Measurements from ENCODE around the gene APCDD1L. TPM values are rescaled to one million over a fixed set of nuclear protein-coding genes. Genes with fewer than 3 reads are reported as not detected.
A peak's percentile ranks its signal among the peaks of the same experiment; 100 is the strongest.

The APCDD1L gene
- total and polyA plus RNA-seq, 2 of the 8 experiments (the other 6 are each of a cell fraction or from before 2014, with no cell fraction given) = 0.83 to 3.1 TPM

DNA sequence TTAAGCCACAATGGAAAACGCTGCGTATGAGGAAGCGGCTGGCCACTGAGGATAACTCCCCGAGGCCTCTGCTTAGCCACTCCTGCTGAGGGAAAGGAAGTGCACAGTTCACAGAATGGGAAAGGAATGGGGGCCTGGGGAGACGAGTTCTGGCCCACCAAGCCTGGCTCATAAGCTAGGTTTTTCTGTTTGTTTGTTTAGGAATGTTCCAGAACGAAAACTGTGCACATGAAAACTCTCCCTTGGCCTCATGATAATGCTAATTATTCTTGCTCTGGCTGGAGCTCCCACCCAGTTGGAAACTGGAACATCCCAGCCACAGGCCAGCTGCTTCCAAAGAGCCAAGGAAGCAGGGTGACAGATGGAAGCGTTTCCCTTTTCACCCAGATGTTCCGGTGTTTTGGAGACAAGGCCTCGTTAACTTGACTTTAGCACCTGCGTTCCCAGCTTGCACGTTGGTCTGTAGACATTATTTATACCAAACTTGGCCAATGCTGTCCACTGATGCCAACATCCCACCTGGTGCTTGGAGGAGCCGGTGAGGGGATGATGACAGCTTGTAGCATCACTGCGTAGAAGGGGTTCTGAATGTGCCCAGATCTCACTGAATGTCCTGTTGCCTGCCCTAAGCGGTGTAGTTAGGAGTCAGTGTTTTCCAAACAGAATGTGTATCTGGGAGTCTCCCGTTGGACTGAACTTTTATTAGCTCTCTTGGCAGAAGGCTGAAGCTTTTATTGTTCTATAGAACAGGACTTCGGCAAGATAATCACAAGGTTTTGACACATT, 34.5 kb downstream of the APCDD1L start:
- no peak overlapping the region for H3K4me2 ChIP-seq (ENCODE audit: insufficient read depth in 1 of 2, low read depth in 2 of 2, low read length in 2 of 2)
- peak overlapping the region; percentile 40; the same call in 1 of the 2 replicates for H2BK15ac ChIP-seq (ENCODE audit: low read length)
- H3K56ac ChIP-seq (replicated peaks; ENCODE audit: insufficient read length, low read depth, low read length) = no peak overlapping the region
- no peak overlapping the region for H4K8ac ChIP-seq (ENCODE audit: extremely low read depth, insufficient read depth, low read length)
- peaks cover 12 to 20% of the 10 kb centered on the region in 2 experiments; a peak in 3 of 4 replicates for H3K9me3 ChIP-seq (ENCODE audit: insufficient read depth in 2 of 2, low read depth in 1 of 2, low read length in 1 of 2)
- no peaks in the 10 kb centered on the region for H3K79me2 ChIP-seq (ENCODE audit: control insufficient read depth in 1 of 2, insufficient read depth in 2 of 2, low read length in 2 of 2)
- H3K4ac ChIP-seq (replicated peaks; ENCODE audit: insufficient read length, low read depth, low read length) = no peak overlapping the region
- H2BK5ac ChIP-seq (ENCODE audit: low read depth, low read length) = no peak overlapping the region; the same call in 1 of the 2 replicates
- ChIA-PET POLR2A (ENCODE audit: partially characterized antibody) (interaction anchor here (1.2 to 3.5 kb wide), 6 partner anchors 33 to 403 kb away, joined by 3 to 19 read pairs (median 6); partner anchors contain the start of genes APCDD1L, GNAS and STX16), CTCF (ENCODE audit: partially characterized antibody) (interaction anchor here (0.5 to 5.0 kb wide), 55 partner anchors 9 to 963 kb away, joined by 3 to 57 read pairs (median 5); partner anchors contain the start of genes APCDD1L, GNAS, GNAS-AS1 and STX16)
- H3K27me3 ChIP-seq (replicated peaks in 1 of 4; ENCODE audit: control insufficient read depth in 3 of 4, extremely low read depth in 1 of 4, insufficient read depth in 3 of 4, low read length in 3 of 4) = no peaks in the 10 kb centered on the region; a peak in 1 of 7 replicates
- H2BK120ac ChIP-seq (replicated peaks; ENCODE audit: low read depth, low read length) = no peak overlapping the region
- H3K23me2 ChIP-seq (ENCODE audit: low read depth, low read length) = no peaks in the 10 kb centered on the region
- FAIRE-seq = no peak
- 90% methylated on average over 16 of the region's 16 CpGs; no CpG with 5 or more reads in 1 of the 2 experiments for WGBS, 2 experiments (ENCODE audit: extremely low coverage in 1 of 2, insufficient coverage in 1 of 2, insufficient read length in 1 of 2, insufficient replicate concordance in 2 of 2, low coverage in 1 of 2, low lambda C conversion rate in 2 of 2, missing lambda C conversion rate in 1 of 2)
- no peak for DNase-seq (ENCODE audit: low read depth in 1 of 2, low spot score in 2 of 2)
- H3K14ac ChIP-seq (ENCODE audit: insufficient read length) = no peak overlapping the region
- no peaks in the 10 kb centered on the region for H3K36me3 ChIP-seq (ENCODE audit: control insufficient read depth in 2 of 4, insufficient read depth in 4 of 4, low read length in 3 of 4)
- 0 out of 2 replicates have a peak overlapping the region, but pooled peaks have one; percentile 25 for H2BK20ac ChIP-seq (ENCODE audit: low read length)
- no peak overlapping the region for H4K5ac ChIP-seq (ENCODE audit: insufficient read length, low read depth, low read length)
- H3K23ac ChIP-seq (ENCODE audit: insufficient read length) = no peak overlapping the region
- no peak overlapping the region for H2BK12ac ChIP-seq (ENCODE audit: low read depth, low read length)
- no peaks in the 10 kb centered on the region for H4K20me1 ChIP-seq (replicated peaks in 1 of 2; ENCODE audit: control insufficient read depth in 1 of 2, insufficient read depth in 2 of 2, low read length in 2 of 2)
- no peak overlapping the region for H3K27ac ChIP-seq (ENCODE audit: low read depth, low read length)
- H3K4me3 ChIP-seq (ENCODE audit: extremely low read depth in 1 of 4, insufficient read depth in 2 of 4, low read depth in 3 of 4, low read length in 4 of 4) = no peak overlapping the region
- peaks cover 0 to 4% (median 3%) of the 10 kb centered on the region in 4 experiments; a peak in 5 of 7 replicates for H3K4me1 ChIP-seq (replicated peaks in 1 of 4; ENCODE audit: control insufficient read depth in 3 of 4, insufficient read depth in 4 of 4, low read length in 3 of 4)
- TF ChIP-seq KDM1A (IDR thresholded peaks at IDR 0.05; ENCODE audit: borderline replicate concordance, low read length) (no peak), RNF2 (IDR thresholded peaks at IDR 0.05; ENCODE audit: borderline replicate concordance, low read depth, low read length, missing control alignments, poor library complexity, severe bottlenecking) (no peak), SP2 (IDR thresholded peaks at IDR 0.05; ENCODE audit: low read length) (no peak), RBBP5 (IDR thresholded peaks at IDR 0.05; ENCODE audit: borderline replicate concordance, low read depth, low read length) (no peak), KDM5A (IDR thresholded peaks at IDR 0.05; ENCODE audit: low read length) (no peak), SP4 (IDR thresholded peaks at IDR 0.05; ENCODE audit: low read length) (no peak)
- no peak overlapping the region for H2AFZ ChIP-seq (ENCODE audit: low read length)
- no peak overlapping the region for H3K18ac ChIP-seq (ENCODE audit: extremely low read depth, low read length)
- no peak overlapping the region for H3K9ac ChIP-seq (replicated peaks in 1 of 4; ENCODE audit: extremely low read depth in 1 of 4, low read depth in 3 of 4, low read length in 3 of 4)
- no peak overlapping the region for H2AK5ac ChIP-seq (ENCODE audit: low read depth, low read length)
- no peaks in the 10 kb centered on the region for H3K79me1 ChIP-seq (ENCODE audit: low read depth, low read length)
- no peak overlapping the region for H4K91ac ChIP-seq (replicated peaks; ENCODE audit: insufficient read length, low read length)
